GM19043 (cell line): ENCODE measurements around the gene CNTN6.
"Not testable (repeated sequence)": the region's sequence is repeated elsewhere in the genome, so short reads cannot be mapped to it uniquely, and the experiment has no call there.

Experiments used
- ATAC-seq: cut with Tn5 transposase; IDR thresholded peaks from one replicate; pipeline ENCODE4 v1.9.1; 2021; ENCODE audit warnings: low read depth; ENCODE audit not compliant: unreplicated experiment

The CNTN6 gene

DNA sequence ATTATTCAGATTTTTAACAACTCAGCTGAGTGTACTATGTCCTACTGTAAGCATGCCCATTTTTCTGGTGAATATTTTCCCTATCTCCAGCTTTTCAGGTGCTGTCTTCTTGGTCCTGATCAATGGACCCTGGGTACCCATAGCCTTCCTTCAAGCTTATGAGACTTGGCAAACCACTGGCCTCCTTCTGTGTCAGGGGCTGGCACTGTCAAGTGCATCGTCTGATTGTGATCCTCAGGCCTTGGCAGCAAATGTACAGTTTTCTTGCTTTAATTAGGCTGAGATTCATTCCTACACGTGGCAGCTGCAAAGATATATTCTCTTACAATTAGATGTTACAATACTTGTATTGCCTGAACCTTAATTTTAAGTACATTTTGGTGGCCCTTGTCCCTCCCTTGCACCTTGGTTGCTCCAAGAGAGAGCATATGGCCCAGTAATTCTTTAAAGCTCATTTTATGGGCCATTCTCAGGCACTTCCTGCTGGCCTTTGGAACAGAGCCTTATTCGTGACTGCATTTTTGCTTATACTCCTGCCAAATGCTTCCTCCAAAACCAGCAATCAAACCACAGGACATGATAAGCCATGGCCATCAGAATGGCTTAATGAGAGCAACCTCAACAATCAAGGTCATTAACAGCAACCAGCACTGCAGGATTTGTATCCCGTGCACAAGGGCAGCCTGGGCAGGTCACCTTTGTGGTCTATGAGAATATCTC lies 179.9 kb downstream of the CNTN6 start:
- ATAC-seq: no peak

DNA sequence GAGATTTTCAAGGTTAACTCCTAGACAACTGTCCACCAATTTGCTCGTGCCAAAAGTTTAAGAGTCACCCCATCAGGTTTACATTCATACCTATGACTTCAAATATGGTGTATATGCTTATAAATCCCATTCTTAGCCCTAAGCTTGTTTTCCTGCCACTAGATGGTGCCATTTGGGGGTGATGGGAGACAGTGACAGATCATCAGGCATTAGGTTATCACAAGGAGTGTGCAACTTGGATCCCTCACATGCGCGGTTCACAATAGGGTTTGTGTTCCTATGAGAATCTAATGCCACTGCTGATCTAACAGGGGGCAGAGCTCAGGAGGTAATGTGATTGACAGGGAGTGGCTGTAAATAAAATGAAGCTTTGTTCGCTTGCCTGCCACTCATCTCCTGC lies 182.7 kb downstream of the CNTN6 start:
- ATAC-seq: no peak

DNA sequence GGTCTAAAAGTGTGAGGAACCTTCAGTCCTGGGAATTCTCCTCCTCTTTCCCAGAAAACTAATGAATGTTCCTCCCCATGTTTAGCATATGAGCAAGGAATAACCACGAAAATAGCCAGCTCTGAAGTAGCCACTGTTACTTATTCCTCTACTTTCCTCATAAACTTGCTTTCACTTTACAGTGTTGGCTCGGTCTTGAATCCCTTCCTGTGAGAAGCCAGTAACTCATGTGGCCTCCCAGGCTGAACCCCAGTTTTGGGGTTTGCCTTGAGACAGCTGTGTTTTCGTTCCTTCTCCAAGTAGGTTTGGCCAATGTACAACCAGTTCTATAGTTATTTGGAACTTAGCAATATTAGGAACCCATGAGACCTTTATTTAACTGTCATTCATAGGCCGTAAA lies 195.0 kb downstream of the CNTN6 start:
- no peak for ATAC-seq

DNA sequence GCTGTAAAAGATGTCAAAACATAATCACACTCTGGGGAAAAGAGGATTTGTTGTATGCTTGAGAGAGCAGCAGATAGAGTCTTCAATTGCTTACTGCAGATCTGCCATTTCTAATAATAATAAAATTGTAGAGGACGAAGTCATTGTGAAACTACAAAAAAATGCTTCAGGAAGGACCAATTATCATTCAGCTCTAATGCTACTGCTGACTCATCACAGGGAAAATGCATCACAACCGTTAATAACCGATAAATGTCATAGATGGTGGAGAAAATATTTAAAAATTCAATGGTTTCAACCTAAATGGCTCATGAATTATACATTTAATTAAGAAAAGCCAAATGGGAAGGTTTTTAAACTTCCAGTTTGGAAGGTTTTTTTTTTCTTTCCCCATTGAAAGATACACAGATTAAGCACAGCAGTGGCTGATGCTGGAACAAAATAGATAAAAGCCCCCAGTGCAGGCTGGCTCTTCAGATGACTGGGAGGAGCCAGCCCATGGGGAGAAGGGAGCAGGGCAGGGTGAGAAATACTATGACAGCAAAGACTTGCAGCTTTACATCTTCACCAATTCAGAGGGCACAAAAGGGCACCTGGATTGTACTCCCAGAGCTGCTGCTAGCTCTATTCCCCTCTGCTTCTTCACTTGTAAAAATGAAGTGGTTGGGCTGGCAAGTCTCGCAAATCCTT lies 196.1 kb downstream of the CNTN6 start:
- ATAC-seq: no peak

DNA sequence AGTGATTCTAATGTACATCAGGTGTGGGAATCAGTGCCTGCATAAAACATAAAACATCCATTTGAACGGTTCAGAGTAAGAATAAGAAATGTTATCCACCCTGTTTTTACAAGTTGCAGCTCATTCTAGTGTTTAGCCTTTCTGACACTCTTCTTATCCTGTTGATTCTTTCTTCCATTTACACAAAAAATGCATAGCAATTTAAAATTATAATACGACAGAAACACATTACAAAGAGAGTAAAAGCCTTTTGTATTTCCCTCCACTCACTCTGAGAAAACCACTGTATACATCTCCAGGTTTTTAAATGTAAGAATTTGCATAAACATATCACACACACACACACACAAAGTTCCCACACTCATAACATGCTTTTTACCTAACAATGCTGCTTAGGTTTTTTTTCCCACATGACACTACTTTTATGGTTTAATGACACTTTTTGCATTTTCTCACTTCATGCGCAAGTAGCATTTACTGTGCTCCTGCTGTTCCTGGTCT lies 199.8 kb downstream of the CNTN6 start:
- no peak for ATAC-seq

DNA sequence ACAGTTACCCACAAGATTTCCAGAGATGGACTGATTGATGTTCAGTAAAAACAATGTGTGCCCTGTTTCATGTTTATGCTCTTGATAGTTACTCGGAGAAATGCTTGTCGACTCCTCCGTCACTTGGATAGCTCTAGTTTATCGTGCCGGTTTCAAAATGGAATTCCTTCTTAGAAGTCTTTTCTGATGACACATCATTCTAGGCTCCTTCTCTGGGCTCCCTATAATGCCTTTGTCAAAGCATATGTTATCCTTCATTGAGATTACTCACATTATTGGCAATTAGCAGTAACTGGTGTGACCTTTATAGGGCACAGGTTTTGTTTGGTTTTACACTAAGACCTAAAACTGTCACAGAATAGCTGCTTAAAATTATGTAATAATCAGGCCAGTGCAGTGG lies 201.8 kb downstream of the CNTN6 start:
- ATAC-seq: no peak

DNA sequence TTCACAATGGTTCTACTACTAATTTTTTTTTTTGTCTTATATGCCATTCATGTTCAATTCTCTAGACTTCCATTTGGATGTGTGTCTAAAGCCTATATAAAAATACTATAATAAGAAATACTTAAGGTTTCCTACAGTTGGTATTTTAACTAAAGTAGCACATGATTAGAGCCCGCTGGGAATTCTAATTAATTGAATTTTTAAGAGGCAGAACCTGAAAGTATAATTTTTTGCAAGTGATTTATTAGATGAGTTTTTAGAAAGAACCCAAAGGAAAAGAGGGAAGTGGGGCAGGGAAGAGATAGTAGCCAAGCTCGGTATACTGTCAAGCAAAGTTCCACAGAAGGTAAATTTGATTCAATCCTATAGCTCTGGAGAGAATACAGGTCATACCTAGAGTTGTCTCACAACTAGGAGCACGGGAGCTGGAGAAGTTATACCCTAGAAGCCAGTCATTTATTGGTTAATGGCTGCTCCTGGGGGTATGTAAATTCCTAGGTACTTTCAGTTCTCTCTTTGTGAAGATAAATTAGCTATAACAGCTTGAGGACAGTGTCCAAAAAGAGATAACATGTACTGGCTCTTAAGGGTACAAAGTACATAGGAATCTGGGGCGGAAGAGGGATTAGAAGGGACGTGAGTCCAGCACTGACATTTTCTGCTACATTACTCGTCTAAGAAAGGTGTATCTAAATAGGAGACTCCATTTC lies 225.6 kb downstream of the CNTN6 start:
- ATAC-seq: no peak

DNA sequence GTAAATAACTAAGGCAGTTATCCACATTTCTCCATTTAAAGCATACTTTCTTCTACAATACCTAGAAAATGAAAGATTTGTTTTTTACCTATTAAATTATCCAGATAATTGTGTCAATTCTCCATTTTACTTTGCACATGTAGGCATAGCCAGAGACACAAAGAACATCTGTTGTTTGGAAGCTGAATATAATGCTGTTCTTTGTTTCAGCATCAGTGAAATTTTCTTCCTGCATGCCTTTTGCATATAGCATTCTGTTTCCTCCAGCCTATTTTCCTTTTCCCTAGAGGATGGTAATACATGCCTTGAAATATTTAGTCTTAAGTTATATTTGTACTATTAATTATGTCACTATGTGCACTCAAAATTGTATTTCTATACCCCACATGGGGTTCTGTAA lies 233.7 kb downstream of the CNTN6 start:
- no peak for ATAC-seq

DNA sequence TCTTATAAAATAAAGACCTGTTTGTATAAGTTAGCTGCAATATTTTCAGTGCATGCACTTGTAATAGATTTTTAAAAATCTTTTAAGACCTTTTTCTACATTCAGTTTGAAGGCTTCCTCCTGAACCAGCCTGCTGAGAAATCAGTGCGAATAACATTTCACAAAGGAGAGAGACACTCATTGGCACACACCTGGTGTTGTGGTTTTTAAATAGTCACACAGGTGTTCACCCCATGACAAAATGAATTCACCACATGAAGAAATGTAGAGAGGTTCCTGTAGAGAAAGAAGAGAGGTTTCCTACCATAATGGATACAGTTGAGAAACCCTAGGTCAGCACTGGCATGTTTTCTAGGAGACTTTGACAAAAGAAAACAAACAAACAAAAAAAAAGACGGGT lies 237.3 kb downstream of the CNTN6 start:
- ATAC-seq: no peak

DNA sequence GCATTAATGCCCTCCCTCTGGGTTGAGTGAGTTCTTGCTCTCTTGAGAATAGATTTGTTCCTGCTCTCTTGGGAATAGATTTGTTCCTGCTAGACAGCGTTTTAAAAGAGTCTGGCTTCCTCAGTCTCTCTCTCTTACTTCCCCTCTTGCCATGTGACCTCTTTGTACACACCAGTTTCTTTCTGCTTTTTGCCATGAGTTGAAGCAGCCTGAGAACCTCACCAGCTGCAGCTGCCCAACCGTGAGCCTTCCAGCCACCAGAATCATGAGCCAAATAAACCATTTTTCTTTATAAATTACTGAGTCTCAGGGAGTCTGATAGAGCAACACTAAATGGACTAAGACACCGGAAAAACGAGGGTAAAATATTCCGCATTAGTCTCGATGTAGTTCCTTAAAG lies 253.6 kb downstream of the CNTN6 start:
- no peak for ATAC-seq

DNA sequence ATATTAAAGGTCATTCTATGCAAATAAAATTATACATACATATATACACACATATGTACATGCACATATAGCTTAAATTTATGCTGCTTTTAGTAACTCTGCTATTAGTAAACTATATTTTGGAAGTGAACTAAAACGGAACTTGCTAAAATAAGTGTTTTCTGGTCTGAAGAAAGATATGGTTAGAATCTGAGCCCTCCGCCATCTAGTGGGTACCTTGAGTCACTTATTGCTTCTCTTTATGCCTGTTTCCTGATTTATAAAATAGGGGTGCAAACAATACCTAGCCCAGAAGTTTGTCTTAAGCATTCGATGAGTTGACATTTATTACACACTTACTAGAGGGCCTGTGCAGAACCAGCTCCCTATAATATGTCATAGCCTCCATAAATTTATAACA lies 255.7 kb downstream of the CNTN6 start:
- no peak for ATAC-seq

DNA sequence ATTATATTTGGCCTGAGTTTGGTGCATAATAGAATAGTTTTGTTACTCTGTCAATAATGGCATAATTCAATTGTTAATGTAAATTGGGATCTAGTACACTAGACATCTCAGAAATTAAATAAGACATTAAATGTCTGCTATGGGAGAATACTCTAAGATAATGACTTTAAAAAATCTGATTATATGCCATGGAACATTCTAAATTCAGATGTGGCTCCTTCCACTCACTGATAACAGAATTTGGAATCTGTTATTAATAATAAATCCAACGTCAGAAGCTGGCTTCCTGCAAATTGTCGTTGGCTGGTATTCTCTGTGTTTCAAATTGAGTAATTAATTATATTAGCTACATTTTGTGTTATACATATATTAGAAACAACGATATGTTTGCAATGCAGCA lies 258.1 kb downstream of the CNTN6 start:
- no peak for ATAC-seq

DNA sequence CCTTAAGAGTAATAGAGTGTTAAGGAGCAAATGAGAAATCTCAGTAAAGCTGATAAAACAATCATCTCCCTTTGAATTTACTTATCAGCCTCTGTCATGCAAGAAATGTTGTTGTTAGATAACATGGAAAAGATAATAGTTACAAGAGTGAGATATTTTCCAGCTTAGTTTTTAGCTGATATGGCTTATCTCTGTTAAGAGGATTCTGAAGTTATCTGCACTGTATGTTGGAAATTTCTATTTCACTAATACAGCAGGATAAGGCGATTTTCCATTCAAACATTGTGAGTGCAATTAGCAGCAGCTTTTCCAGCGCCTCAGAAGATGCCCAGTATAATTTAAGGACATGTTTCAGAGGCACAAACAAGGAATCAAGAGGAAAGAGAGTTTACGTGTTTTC lies 262.9 kb downstream of the CNTN6 start:
- no peak for ATAC-seq

DNA sequence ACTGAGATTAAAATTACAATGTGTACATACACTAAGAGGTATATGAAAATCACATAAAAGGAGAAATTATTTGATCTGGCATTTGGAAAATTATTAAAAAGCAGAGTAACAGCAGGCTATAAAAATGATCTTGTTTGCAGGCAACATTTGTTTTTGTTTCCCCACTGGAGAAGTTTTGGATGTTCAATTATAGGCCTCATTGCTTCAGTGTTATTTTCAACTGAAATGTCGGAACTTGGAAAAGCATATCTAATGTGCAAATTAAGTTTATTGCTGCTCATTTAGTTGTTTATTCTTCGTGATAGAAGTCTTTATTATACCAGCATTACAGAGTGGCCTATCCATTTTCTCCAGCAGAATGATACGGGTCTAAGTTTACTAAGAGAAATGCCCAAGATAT lies 263.3 kb downstream of the CNTN6 start:
- no peak for ATAC-seq

DNA sequence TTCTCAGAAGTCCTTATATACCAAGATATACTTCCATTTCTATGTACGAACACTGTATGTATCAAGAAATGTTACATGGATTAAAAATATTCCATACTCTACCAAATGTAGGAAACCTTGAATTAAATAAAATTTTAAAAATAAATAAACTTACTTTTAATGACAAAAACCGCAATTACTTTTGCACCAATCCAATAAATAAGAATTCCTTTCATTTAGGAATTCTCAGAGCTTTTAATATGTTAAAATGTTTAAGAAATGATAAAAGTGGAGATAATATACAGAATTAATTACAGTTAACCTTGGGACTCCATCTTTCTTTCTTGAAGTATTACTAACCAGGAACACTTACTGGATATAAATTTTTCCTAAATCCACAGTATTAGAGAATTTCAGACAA lies 272.7 kb downstream of the CNTN6 start:
- no peak for ATAC-seq

DNA sequence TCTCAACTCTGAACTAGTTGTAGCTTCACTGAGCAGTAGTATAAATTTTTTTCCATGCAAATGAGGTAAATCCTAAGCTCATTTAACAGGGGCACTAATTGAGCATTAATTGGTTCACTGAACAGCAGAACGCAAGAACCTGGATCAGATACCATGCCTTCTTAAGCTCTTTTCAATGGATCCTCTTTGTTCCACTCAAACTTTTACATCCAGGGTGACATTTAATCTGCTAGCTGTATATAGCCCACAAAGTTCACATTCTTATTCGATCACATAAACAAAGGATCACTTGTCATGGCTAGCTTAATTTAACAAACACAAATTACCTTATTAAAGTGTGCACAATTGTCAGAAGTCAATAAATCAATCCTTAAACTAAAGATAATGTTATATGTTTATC lies 281.6 kb downstream of the CNTN6 start:
- no peak for ATAC-seq

DNA sequence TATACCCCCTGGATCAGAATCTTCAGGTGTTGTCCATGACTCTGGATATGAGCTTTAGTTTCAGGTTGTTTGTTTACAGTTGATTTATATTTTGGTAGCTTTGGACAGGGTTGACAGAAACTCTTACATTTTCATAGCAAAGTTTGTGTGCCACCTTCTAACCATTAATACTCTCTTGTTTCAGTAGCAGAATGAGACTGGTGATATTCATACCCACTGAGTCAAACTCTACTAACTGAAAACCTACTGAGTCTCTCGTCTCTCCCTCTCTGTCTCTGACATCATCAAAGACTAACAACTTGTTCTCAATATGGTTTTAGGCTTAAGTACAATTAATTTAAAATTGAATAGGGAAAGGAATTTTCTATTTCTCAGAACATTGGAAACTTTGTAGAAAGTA lies 282.3 kb downstream of the CNTN6 start:
- no peak for ATAC-seq

DNA sequence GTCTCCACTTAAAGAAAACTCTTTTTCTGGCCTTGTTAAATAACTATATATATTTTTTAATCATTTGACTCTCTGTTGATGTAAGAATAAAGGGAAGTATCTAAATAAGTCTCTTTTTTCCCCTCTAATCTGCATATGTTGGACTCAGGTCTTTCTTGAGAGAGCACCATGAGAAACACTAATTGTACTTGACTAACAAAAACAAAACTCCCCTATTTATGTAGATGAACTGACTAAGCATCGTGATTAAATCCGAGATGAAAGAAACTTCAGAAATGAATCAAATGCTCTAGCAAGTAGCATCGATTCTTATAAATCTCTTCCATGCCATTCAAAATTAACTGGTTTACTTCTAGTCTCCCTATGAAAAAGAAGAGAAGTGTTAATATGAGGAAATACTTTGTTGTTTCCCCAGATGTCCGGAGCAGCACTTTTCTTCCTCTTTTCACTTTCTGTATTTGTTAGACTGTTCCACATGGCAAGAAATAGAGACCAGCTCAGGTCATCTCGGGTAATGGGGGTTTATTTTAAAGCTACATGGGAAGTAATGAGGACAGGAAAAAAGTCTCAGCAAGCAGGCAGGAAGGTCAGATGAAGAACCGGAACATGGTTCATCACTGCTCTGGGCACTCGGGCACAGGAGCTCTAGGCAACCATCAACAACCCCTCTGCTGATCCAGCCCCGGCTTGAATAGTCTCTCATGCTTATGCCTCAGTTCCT lies 288.3 kb downstream of the CNTN6 start:
- peak; percentile 79 for ATAC-seq

DNA sequence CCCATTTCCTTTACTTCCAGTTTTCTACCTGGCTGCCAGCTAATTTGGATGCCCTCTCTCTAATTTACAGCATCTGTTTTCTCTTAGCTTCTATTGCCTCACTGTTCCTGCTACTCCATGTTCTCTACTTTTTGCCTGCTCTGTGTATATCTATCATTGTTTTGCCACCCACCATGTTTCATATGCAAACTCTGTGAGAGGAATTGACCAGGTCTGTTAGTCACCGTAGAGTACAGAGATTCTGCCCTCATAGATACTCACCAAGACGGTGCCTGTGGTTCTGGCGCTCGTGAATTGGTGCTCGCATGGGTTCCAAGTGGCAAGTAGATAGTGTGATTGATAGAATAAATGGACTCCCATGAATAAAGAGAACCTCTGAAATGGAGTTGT lies 288.8 kb downstream of the CNTN6 start:
- peak; percentile 29 for ATAC-seq

DNA sequence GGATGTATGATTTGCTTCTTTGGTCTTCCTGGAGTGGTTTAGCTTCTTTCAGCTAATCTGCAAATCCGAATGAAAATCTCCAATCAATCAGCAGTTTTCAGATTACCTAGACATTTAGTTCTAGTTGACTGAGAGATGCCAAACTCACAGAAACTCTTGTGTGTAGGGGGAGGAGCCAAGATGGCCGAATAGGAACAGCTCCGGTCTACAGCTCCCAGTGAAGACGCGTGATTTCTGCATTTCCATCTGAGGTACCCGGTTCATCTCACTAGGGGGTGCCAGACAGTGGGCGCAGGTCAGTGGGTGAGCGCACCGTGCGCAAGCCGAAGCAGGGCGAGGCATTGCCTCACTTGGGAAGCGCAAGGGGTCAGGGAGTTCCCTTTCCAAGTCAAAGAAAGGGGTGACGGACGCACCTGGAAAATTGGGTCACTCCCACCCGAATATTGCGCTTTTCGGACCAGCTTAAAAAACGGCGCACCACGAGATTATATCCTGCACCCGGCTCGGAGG lies 294.6 kb downstream of the CNTN6 start:
- not testable (repeated sequence) for ATAC-seq

DNA sequence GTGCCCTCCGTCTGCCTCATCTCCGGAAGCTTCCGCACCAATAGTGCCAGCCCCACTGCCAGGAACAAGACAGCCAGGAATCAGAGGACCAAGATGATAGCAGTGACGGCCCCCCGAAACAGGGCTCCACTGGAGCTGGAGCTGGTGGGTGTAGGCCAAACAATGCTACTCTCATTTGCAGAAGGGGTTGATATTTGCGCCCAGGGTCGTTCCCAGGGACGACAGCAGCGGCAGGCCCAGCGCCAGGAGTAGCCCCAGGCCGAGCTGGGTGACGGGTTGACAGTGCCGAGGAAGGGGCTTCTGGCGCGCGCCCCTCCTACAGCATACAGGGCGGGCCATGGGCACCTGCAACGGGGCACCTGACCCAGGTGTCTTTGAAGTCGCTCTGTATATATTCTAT lies 301.4 kb downstream of the CNTN6 start:
- ATAC-seq: no peak
